Stimulated activated CD4-positive, alpha-beta T cell treated with anti-CD3 and anti-CD28 coated beads, TNF-alpha, amount 100 ng/mL, for 4 hours (primary cell): ENCODE measurements around the gene CHAF1A.

ENCODE experiments used
- DNase-seq, 3 experiments: peaks; one replicate each; pipeline ENCODE4 v3.0.0-alpha.2; 2020; ENCODE audit warnings: low read depth in 3 of 3

CHAF1A gene

GRCh38 chr19:4456476-4456842 is 54.0 kb downstream of the CHAF1A start:
- DNase-seq: no peak

GRCh38 chr19:4456843-4457653 is 54.6 kb downstream of the CHAF1A start:
- peak in 2 of 3 experiments; percentile 35 to 48 for DNase-seq

GRCh38 chr19:4457654-4458395 is 55.4 kb downstream of the CHAF1A start, which contains the start of gene UBXN6:
UBXN6 (minus strand) TSS chr19:4457794; CDS start chr19:4457697, 97 bp downstream.
- peak; percentile 88 to 95 (median 94) for DNase-seq

- no peak for DNase-seq
These were observed 62.6 kb downstream of the CHAF1A start for GRCh38 chr19:4464815-4465581.

- DNase-seq: no peak
These were observed 65.4 kb downstream of the CHAF1A start for GRCh38 chr19:4467835-4468234.

GRCh38 chr19:4471403-4472173 is 69.1 kb downstream of the CHAF1A start:
- DNase-seq: peak; percentile 81 to 95 (median 94)

- DNase-seq: peak in 1 of 3 experiments; percentile 89
These were observed 69.9 kb downstream of the CHAF1A start, which contains the start of gene HDGFL2 for GRCh38 chr19:4472174-4472974. HDGFL2 (plus strand) TSS chr19:4472297; CDS start chr19:4472351, 54 bp downstream.

GRCh38 chr19:4473011-4473762 is 70.7 kb downstream of the CHAF1A start:
- no peak for DNase-seq

GRCh38 chr19:4473763-4474513 is 71.5 kb downstream of the CHAF1A start:
- DNase-seq: no peak

- DNase-seq: no peak
These were observed 72.1 kb downstream of the CHAF1A start for GRCh38 chr19:4474514-4475022.

GRCh38 chr19:4477034-4477801 is 74.8 kb downstream of the CHAF1A start:
- DNase-seq: no peak

GRCh38 chr19:4482721-4483364 is 80.4 kb downstream of the CHAF1A start:
- no peak for DNase-seq

- no peak for DNase-seq
These were observed 80.9 kb downstream of the CHAF1A start for GRCh38 chr19:4483385-4483784.

GRCh38 chr19:4487572-4487971 is 85.1 kb downstream of the CHAF1A start:
- no peak for DNase-seq

GRCh38 chr19:4488496-4488895 is 86.1 kb downstream of the CHAF1A start:
- no peak for DNase-seq

GRCh38 chr19:4491446-4491845 is 89.0 kb downstream of the CHAF1A start:
- no peak for DNase-seq

- no peak for DNase-seq
These were observed 90.1 kb downstream of the CHAF1A start for GRCh38 chr19:4492337-4493103.
